Measurements from ENCODE around the gene TBC1D12. TPM values are rescaled to one million over a fixed set of nuclear protein-coding genes. Genes with fewer than 3 reads are reported as not detected.
A peak's percentile ranks its signal among the peaks of the same experiment; 100 is the strongest.

Gene TBC1D12
- total RNA-seq, 1 experiment from 2014 or later, result 5.8 TPM

DNA sequence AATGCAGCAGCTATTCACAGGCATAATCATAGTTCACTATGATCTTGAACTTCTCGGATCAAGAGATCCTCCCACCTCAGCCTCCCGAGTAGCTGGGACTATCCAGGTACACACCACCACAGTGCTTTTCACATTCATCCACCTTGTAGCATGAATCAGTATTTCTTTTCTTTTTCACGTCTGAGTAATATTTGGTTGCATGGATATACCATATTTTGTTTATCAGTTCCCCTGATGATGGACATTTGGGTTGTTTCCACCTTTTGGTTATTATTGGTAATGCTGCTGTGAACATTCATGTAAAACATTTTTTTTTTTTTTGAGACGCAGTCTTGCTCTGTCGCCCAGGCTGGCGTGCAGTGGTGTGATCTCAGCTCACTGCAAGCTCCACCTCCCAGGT, 3.6 kb upstream of the TBC1D12 start:
- no TSS peak for BruUV-seq (replicated peaks)
- Mint-ChIP-seq H3K9me3 (ENCODE audit: low read depth, unreplicated experiment) (no peaks in the 10 kb centered on the region), H3K4me3 (ENCODE audit: low read depth, unreplicated experiment) (no peak overlapping the region), H3K27ac (ENCODE audit: unreplicated experiment) (no peak overlapping the region), H3K36me3 (ENCODE audit: insufficient read depth, unreplicated experiment) (peaks cover 11% of the 10 kb centered on the region), H3K4me1 (ENCODE audit: low read depth, unreplicated experiment) (peaks cover 9% of the 10 kb centered on the region), H3K27me3 (ENCODE audit: unreplicated experiment) (no peaks in the 10 kb centered on the region)
- no peak for DNase-seq
- intact Hi-C loops (cut with micrococcal nuclease; ENCODE audit: unreplicated experiment), result no loop called here
- CTCF ChIA-PET, result no interaction called here
- TF ChIP-seq, protein P1, sequence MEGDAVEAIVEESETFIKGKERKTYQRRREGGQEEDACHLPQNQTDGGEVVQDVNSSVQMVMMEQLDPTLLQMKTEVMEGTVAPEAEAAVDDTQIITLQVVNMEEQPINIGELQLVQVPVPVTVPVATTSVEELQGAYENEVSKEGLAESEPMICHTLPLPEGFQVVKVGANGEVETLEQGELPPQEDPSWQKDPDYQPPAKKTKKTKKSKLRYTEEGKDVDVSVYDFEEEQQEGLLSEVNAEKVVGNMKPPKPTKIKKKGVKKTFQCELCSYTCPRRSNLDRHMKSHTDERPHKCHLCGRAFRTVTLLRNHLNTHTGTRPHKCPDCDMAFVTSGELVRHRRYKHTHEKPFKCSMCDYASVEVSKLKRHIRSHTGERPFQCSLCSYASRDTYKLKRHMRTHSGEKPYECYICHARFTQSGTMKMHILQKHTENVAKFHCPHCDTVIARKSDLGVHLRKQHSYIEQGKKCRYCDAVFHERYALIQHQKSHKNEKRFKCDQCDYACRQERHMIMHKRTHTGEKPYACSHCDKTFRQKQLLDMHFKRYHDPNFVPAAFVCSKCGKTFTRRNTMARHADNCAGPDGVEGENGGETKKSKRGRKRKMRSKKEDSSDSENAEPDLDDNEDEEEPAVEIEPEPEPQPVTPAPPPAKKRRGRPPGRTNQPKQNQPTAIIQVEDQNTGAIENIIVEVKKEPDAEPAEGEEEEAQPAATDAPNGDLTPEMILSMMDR (IDR thresholded peaks at IDR 0.05; ENCODE audit: unreplicated experiment), result no peak

DNA sequence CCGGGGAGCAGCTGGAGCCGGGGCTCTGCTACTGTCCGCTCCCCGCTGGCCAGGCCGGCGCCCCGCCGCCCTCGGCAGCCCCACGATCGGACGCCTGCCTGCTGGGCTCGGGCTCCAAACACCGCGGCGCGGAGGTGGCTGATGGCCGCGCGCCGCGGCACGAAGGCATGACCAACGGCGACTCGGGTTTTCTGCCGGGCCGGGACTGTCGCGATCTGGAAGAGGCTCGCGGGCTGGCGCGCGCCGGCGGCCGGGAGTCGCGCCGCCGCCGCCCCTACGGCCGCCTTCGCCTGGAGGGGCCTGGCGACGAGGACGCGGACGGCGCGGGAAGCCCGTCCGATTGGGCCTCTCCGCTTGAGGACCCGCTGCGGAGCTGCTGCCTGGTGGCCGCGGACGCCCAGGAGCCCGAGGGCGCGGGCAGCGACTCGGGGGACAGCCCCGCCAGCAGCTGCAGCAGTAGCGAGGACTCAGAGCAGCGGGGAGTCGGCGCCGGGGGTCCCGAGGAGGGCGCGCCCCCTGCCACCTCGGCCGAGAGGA, 570 bp downstream of the TBC1D12 start:
- no TSS peak for BruUV-seq (replicated peaks)
- Mint-ChIP-seq H3K4me3 (ENCODE audit: low read depth, unreplicated experiment) (peak overlapping the region; percentile 77), H3K36me3 (ENCODE audit: insufficient read depth, unreplicated experiment) (peaks cover 31% of the 10 kb centered on the region), H3K27me3 (ENCODE audit: unreplicated experiment) (no peaks in the 10 kb centered on the region), H3K27ac (ENCODE audit: unreplicated experiment) (no peak overlapping the region), H3K9me3 (ENCODE audit: low read depth, unreplicated experiment) (no peaks in the 10 kb centered on the region), H3K4me1 (ENCODE audit: low read depth, unreplicated experiment) (peaks cover 1% of the 10 kb centered on the region)
- CTCF ChIA-PET, result interaction anchor here (1.0 to 1.2 kb wide), 4 partner anchors 10 to 41 kb away, joined by 3 to 5 read pairs (median 4); no protein-coding TSS in a partner anchor
- TF ChIP-seq, protein P1 (IDR thresholded peaks at IDR 0.05; ENCODE audit: unreplicated experiment), result no peak
- intact Hi-C loops (cut with micrococcal nuclease; ENCODE audit: unreplicated experiment), result loop anchor here (2.0 kb wide), 1 partner anchor 40 kb away; the partner anchor contains the start of gene NOC3L
- DNase-seq, result peak; percentile 44

DNA sequence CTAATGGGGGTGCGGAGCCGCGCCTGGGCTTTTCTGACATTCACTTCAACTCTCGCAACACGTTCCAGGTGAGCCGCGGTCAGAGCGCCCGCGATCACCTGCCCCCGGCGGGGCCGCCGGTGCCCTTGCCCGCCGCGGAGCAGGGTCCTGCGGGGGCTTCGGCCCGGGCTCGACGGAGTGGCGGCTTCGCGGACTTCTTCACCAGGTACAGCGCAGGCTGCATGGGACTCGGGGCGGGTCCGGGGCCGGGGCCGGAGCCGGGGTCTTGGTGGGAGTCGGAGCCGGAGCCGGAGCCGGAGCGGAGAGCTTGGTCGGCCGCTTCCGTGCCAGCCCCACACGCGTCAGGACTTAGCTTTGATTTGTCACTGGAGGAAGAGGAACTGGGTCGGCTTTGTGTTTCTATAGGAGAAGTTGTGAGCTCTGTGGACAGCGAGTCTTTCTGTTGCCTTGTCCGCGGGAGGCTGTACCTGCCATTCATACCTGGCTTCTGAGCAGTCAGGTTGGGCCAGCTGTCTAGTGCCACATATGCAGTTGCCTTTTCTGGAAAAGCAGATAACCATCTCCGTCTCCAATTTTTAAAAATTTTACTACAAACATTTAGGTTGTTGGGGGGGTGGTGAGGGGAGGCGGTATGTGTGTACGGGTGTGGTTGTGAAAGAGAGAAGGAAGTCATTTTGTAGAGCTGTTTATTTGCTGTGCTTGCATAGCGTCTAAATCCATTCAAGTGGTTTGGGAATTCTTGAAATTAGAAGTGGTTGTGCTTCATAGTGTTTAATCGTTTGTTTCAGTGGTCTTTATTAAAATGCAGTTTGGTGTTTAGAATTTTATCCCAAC, 1.3 kb downstream of the TBC1D12 start:
- BruUV-seq (replicated peaks), result no TSS peak
- intact Hi-C loops (cut with micrococcal nuclease; ENCODE audit: unreplicated experiment), result loop anchor here (2.0 kb wide), 1 partner anchor 41 kb away; the partner anchor contains the start of gene NOC3L
- Mint-ChIP-seq H3K27ac (ENCODE audit: unreplicated experiment) (no peak overlapping the region), H3K9me3 (ENCODE audit: low read depth, unreplicated experiment) (no peaks in the 10 kb centered on the region), H3K27me3 (ENCODE audit: unreplicated experiment) (no peaks in the 10 kb centered on the region), H3K4me3 (ENCODE audit: low read depth, unreplicated experiment) (peak overlapping the region; percentile 77), H3K4me1 (ENCODE audit: low read depth, unreplicated experiment) (no peaks in the 10 kb centered on the region), H3K36me3 (ENCODE audit: insufficient read depth, unreplicated experiment) (peaks cover 31% of the 10 kb centered on the region)
- TF ChIP-seq, protein P1 (IDR thresholded peaks at IDR 0.05; ENCODE audit: unreplicated experiment), result no peak
- DNase-seq, result peak; percentile 56
- CTCF ChIA-PET, result interaction anchor here (0.6 to 1.2 kb wide), 5 partner anchors 9 to 42 kb away, joined by 3 to 5 read pairs (median 4); no protein-coding TSS in a partner anchor

DNA sequence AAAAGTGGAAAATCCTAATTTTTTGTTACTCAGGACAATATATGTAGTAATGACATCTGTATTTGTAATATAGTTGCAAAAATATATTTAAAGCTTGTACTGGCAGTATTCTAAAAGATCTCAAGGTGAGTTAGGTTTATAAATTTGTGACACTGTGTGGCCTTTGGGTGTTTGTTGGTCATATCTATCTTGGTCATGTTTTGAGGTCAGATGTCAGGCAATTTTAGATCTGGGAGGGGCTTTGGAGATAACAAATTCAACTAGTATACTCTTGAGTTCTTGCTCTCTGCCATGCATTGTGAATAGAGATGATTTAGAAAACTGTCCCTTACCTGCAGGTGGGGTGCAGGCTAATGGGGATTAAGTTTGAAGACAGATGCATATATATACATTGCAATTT, 3.1 kb downstream of the TBC1D12 start:
- H3K36me3 Mint-ChIP-seq (ENCODE audit: insufficient read depth, unreplicated experiment), result peaks cover 31% of the 10 kb centered on the region
- no peaks in the 10 kb centered on the region for H3K27me3 Mint-ChIP-seq (ENCODE audit: unreplicated experiment)
- peak overlapping the region; percentile 77 for H3K4me3 Mint-ChIP-seq (ENCODE audit: low read depth, unreplicated experiment)
- no peak for DNase-seq
- BruUV-seq (replicated peaks), result TSS peak; percentile 22
- CTCF ChIA-PET, result interaction anchor here (0.5 kb wide), 1 partner anchor 39 kb away, joined by 3 read pairs; no protein-coding TSS in a partner anchor
- TF ChIP-seq, protein P1 (IDR thresholded peaks at IDR 0.05; ENCODE audit: unreplicated experiment), result no peak
- H3K27ac Mint-ChIP-seq (ENCODE audit: unreplicated experiment), result peak overlapping the region; percentile 67
- no peaks in the 10 kb centered on the region for H3K9me3 Mint-ChIP-seq (ENCODE audit: low read depth, unreplicated experiment)
- no peaks in the 10 kb centered on the region for H3K4me1 Mint-ChIP-seq (ENCODE audit: low read depth, unreplicated experiment)
- intact Hi-C loops (cut with micrococcal nuclease; ENCODE audit: unreplicated experiment), result no loop called here
